ENCODE data around the gene FOXP3. TPM values are rescaled to one million over a fixed set of nuclear protein-coding genes. Genes with fewer than 3 reads are reported as not detected.

Gene FOXP3
- total RNA-seq, 1 experiment from 2014 or later = 0.68 TPM

GRCh38 chrX:49214996-49215526 is 49.4 kb downstream of the FOXP3 start:
- no peak overlapping the region for H4K5ac ChIP-seq (ENCODE audit: insufficient read length, low read depth, low read length)
- no peak overlapping the region for H3K9ac ChIP-seq (ENCODE audit: extremely low read depth, insufficient read length, low read length)
- no peak overlapping the region for H3T11ph ChIP-seq (ENCODE audit: low read length)
- peaks cover 46% of the 10 kb centered on the region for H3K9me3 ChIP-seq (ENCODE audit: control insufficient read depth, low read depth, low read length)
- Mint-ChIP-seq H3K9me3 (peaks cover 90 to 93% of the 10 kb centered on the region in 2 experiments), H3K36me3 (ENCODE audit: insufficient read depth in 1 of 3, low read depth in 3 of 3) (peaks cover 0 to 15% (median 11%) of the 10 kb centered on the region in 3 experiments; a peak in 4 of 7 replicates), H3K27ac (no peak overlapping the region), H3K27me3 (ENCODE audit: low read depth) (peaks cover 20% of the 10 kb centered on the region), H3K4me3 (no peak overlapping the region), H3K4me1 (no peaks in the 10 kb centered on the region)
- no peak overlapping the region for H2AFZ ChIP-seq (ENCODE audit: low read length)
- no peak for TF ChIP-seq CTCF (conservative IDR thresholded peaks at IDR 0.05)
- no peaks in the 10 kb centered on the region for H3K79me2 ChIP-seq (ENCODE audit: insufficient read depth, low read length)
- no peak for DNase-seq
- H3K23me2 ChIP-seq (ENCODE audit: insufficient read length, low read depth, low read length, poor library complexity, severe bottlenecking) = no peaks in the 10 kb centered on the region
- H3K4ac ChIP-seq (ENCODE audit: low read depth, low read length) = no peak overlapping the region
- no peak overlapping the region for H2BK12ac ChIP-seq (ENCODE audit: insufficient read length, low read depth, low read length)
- H3K4me1 ChIP-seq (ENCODE audit: insufficient read depth, low read length) = no peaks in the 10 kb centered on the region
- H4K20me1 ChIP-seq (ENCODE audit: control insufficient read depth, insufficient read depth, insufficient read length) = no peaks in the 10 kb centered on the region
- H3K56ac ChIP-seq (ENCODE audit: insufficient read length, low read depth, low read length) = no peak overlapping the region
- H3K18ac ChIP-seq (ENCODE audit: insufficient read length, low read depth, low read length) = no peak overlapping the region
- no peak overlapping the region for H2BK20ac ChIP-seq (ENCODE audit: low read depth, low read length, poor library complexity, severe bottlenecking)
- no peaks in the 10 kb centered on the region for H3K79me1 ChIP-seq (ENCODE audit: insufficient read depth, low read depth, low read length, poor library complexity, severe bottlenecking)
- H3K27me3 ChIP-seq (ENCODE audit: insufficient read depth, low read length) = no peaks in the 10 kb centered on the region
- no peak overlapping the region for H2AK5ac ChIP-seq (ENCODE audit: insufficient read length, low read length)
- no peak overlapping the region for H4K8ac ChIP-seq (replicated peaks; ENCODE audit: insufficient read length, low read depth, low read length)
- no peak overlapping the region for H2BK120ac ChIP-seq (ENCODE audit: low read depth, low read length, poor library complexity, severe bottlenecking)
- no peak overlapping the region for H3K27ac ChIP-seq (ENCODE audit: insufficient read length, low read depth, low read length)
- no peak overlapping the region for H3K4me2 ChIP-seq (ENCODE audit: insufficient read depth, insufficient read length, low read length)
- H4K91ac ChIP-seq (ENCODE audit: insufficient read length, low read depth, low read length) = no peak overlapping the region
- H3K14ac ChIP-seq (ENCODE audit: insufficient read depth, low read length) = no peak overlapping the region
- no peak overlapping the region for H3K23ac ChIP-seq (ENCODE audit: insufficient read length, low read depth, low read length)
- no peak overlapping the region for H2BK15ac ChIP-seq (ENCODE audit: low read depth, low read length)
- WGBS (ENCODE audit: extremely low coverage, insufficient read length, low lambda C conversion rate) = no CpG with 5 or more reads among the region's 14 CpGs
- H2BK5ac ChIP-seq (ENCODE audit: insufficient read length, low read length) = no peak overlapping the region
